NCI-H1092 treated with DMSO at 0.1 percent for 48 hours (cell line): ENCODE data around the gene LEP.
"Not testable (repeated sequence)": the region's sequence is repeated elsewhere in the genome, so short reads cannot be mapped to it uniquely, and the experiment has no call there.

Experiments
- DNase-seq: peaks from one replicate; lab custom pipeline; 2025; lab: John Stamatoyannopoulos, UW

LEP gene

GRCh38 chr7:128210590-128211570 is 30.2 kb upstream of the LEP start:
- peak; percentile 46 for DNase-seq

- DNase-seq: no peak
These were observed 29.5 kb upstream of the LEP start for GRCh38 chr7:128211626-128212025.

DNA sequence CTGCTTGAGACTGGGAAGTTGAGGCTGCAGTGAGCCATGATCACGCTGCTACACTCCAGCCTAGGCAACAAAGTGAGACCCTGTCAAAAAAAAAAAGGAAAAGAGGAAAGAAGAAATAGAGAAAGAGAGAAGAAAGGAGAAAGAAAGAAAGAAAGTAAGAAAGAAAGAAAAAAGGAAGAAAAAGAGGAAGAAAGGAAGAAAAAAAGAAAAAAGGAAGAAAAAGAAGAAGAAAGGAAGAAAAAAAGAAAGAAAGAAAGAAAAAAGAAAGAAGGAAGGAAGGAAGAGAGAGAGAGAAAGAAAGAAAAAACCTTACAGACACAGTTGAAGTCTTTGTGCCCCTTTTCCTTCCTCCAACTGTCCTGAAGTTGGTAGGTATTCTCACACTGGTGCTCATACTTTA is 26.6 kb upstream of the LEP start:
- no peak for DNase-seq

GRCh38 chr7:128215281-128215680 is 25.8 kb upstream of the LEP start:
- DNase-seq: no peak

DNA sequence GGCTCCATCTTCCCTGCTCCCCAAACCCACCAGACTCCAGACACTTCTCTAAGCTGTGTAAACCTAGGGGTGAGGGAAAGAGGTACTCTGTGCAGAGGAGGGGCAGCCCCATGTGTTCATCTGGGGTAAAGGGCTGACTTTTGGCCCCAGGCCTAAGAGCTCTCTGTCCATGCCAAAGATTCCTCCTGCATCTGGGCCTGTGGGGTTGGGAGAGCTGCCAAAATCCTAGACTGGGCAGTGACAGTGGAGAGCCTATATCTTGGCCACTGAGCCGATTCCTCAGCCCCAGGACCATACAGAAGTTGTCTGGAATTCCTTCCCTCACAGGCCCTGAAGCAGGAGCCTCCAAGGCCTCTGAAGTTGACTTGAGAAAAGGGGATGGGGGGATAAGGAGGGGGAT is 25.3 kb upstream of the LEP start:
- DNase-seq: no peak

DNA sequence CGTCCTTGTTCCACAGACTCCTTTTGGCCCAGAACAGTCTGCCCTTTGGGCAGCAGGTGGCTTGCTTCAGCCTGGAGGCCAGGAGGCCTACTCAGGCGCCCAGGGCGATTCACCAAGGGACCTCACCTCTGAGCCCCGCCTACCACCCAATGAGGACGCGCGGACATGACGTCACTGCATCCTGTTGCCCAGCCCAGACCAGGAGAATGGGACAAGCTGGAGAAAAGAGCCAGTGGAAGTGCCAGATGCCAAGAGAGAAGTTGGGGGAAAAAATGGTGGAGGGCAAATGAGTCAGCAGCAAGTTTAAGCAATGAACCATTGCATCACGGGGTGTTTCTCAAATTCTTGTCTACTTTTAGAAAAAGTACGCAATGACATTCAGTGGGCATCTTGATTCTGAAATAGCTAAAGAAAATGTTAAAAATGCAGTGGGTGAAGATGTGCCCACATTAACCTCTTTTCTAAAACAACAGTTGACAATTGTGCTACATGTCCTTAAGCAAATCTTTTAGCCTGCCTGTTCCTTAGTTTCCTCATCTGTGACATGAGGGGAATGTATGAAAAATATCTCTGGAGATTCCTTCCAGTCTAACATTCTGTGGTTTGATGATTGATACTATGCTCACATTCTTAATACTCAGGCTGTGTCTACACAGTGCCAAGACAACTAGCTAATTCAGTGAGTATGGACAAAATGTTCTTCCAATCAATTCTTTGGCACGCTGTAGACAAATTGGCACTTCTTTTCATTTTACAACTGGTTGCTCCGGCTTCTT is 23.9 kb upstream of the LEP start:
- DNase-seq: no peak

GRCh38 chr7:128217967-128218652 is 23.0 kb upstream of the LEP start:
- no peak for DNase-seq

DNA sequence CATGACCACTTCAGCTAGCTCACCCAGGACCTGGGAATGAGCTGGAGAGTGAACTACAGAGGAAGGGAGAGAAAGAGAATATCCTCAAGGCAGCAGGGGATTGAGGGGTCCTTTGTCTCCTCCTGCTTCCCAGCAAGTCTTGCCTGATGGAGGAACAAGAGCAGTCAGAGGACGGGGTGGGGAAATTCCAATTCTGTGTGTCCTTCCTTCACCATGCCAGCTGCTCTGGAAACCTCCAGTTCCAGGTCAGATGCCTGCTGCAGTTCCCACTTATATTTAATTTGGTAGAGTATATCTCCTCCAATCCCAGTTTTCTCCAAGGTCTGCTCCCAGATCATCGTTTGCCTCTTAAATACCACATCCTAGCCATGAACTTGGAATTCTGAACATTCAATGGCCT is 21.4 kb upstream of the LEP start:
- no peak for DNase-seq

DNA sequence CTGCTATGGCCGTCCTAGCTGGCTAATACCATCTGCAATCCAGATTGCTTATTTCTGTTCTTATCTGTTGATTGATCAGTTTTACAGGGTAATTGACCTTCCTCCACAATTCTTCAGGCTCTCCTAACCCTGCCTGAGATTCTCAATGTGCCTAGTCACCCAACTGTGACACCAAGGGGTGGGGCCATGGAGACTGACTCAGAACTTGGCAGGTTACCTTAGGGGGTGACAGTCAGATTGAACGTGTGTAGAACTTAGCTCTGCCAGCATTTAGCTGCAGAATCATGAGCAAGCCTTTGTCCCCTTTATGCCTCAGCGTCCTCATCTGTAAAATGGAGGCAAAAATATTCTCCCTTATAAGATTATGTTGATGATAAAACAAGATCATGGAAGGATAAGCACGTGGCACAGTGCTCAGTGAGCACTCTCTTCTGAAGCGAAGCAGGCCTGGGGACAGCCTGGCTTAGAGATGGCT is 19.1 kb upstream of the LEP start:
- no peak for DNase-seq

DNA sequence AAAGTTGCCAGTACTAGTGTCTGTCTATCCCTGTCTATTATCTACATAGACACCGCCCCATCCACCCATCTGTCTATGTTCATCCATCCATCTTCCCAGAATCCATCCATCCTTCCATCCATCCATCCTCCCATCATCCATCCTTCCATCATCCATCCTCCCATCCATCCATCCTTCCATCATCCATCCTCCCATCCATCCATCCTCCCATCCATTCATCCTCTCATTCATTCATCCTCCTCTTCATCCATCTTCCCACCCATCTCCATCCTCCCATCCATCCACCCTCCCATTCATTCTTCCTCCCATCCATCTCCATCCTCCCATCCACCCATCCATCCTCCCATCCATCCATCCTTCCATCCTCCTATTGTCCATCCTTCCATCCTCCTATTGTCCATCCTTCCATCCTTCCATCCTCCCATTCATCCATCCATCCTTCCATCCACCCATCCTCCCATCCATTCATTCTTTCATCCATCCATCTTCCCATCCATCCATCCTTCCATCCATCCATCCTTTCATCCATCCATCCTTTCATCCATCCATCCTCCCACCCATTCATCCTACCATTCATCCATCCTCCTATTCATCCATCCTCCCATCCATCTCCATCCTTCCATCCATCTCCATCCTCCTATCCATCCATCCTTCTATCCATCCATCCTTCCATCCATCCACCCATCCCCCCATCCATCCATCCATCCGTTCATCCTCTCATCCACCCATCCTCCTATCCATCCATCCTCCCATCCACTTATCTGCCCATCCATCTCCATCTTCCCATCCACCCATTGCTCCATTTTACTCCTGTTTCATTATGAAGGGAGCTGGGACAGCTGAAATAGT is 14.7 kb upstream of the LEP start:
- DNase-seq: no peak

DNA sequence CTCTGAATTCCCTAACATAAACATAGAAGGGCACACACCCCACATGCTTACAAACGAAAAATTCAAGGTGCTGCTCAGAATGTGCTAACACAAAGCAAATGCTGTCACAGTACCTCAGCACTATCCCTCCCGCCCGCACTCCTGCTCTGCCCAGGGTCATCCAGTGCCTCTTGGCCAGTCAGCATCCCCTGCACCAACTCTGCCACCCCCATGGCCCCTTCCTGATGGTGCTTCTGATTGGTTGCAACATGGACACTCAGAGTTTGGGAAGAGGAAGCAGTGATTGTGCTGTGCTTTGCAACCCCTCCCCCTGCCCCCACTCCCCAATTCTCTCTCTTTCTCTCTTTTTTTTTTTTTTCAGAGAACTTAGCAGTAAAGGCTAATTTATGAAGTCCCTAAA is 13.8 kb upstream of the LEP start:
- no peak for DNase-seq

DNA sequence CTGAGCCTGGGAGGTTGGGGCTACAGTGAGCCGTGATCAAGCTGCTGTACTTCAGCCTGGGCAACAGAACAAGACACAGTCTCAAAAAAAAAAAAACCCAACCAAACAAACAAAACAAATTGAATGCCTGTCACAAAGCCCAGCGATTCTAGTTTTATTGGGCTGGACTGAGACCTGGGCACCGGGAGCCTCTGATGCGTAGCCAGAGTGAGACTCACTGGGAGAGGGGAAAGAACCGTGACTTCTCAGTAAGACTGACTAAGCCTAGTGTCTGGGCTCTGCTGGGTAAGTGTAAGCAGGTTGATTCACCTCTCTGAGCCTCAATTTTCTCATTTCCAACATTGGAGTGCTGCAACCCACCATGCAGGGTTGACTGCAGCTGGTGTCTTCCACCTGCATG is 10.1 kb upstream of the LEP start:
- DNase-seq: no peak

GRCh38 chr7:128231677-128232076 is 9.4 kb upstream of the LEP start:
- DNase-seq: no peak

- no peak for DNase-seq
These were observed 7.6 kb upstream of the LEP start for GRCh38 chr7:128233471-128233870.

DNA sequence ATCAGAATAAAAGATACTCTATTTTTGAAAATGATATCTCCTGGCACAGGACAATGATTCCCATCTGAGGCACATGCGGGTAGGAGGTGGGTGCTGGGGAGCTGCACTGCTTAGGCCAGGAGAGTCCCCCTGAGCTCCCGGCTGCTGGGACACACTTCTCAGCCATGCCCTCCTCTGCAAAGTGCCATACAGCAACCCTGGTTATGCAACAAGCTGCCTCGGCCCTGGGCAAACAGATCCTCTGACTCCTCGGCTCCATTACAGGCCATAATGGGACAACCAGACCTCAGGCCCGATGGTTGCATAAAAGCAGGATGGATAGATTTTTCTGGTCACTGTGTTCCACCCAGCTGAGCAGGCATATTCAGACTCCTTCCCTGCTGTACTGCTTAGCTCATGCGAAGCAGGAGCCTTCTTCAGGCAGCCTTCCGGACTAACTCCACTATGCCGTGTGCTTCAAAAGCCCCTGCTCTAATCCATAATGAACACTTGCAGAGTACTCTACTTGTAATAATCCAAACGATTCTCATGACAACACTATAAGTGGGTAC is 6.5 kb upstream of the LEP start:
- DNase-seq: no peak

GRCh38 chr7:128235471-128235870 is 5.6 kb upstream of the LEP start:
- no peak for DNase-seq

DNA sequence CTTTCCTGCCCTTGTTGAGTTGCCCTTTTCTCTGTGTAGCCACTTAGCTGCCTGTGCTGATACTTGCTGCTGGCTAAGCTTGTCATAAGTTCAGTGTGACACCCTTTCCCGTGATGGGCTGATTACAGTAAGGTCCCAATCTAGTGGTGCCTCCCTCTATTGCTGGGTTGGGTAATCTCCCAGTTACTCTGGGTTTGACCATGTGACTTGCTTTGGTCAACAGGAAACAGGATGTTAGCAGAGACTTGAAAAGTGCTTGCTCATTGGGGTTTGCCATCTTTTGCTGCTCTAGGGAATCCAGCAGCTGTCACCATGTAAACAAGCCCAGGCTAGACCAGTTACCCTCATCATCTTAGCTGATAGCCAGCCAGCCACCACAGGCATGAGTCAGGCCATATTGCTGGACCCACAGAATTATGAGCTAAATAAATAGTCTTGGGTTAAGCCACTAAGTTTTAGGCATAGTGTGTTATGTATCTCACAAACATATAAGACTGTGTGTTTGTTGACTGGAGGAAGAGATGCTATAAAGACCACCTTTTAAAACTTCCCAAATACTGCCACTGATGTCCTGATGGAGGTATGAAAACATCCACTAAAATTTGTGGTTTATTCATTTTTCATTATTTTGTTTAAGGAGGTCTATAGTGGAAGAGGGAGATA is 4.0 kb upstream of the LEP start:
- DNase-seq: no peak

DNA sequence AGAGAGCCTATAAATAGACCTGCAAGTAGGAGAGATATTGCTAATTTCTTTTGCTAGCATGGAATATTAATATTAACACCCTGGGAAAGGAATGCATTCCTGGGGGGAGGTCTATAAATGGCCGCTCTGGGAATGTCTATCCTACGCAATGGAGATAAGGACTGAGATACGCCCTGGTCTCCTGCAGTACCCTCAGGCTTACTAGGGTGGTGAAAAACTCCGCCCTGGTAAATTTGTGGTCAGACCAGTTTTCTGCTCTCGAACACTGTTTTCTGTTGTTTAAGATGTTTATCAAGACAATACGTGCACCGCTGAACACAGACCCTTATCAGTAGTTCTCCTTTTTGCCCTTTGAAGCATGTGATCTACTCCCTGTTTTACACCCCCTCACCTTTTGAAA is 1.9 kb upstream of the LEP start:
- DNase-seq: not testable (repeated sequence)

- DNase-seq: no peak
These were observed 1.6 kb downstream of the LEP start for GRCh38 chr7:128242661-128243060.

- DNase-seq: no peak
These were observed 2.2 kb downstream of the LEP start for GRCh38 chr7:128243273-128243672.

- DNase-seq: no peak
These were observed 3.8 kb downstream of the LEP start for GRCh38 chr7:128244861-128245260.
